HepG2 (cell line): ENCODE results near the gene MVP. TPM values are rescaled to one million over a fixed set of nuclear protein-coding genes. Genes with fewer than 3 reads are reported as not detected.

Experiments
- ATAC-seq: fragments of 200-7000 bp; cut with Tn5 transposase; 3 replicates; pipeline ENCODE4 v1.9.1; 2020; ENCODE audit warnings: mild to moderate bottlenecking, moderate library complexity
- BruUV-seq: library from RNA; stranded (reverse); fragments of 400-500 nt; replicated peaks from 2 replicates; lab custom pipeline; 2021; lab: Mats Ljungman, UMichigan
- CTCF ChIA-PET: fragments of 300-600 bp; formaldehyde crosslinking; extraction: SDS; loops from one replicate; lab custom pipeline; 2021; ENCODE audit warnings: low total read pairs, inconsistent platforms, low intra/inter-chr PET ratio; lab: Yijun Ruan, JAX
- POLR2A ChIA-PET: fragments of 350-600 bp; sonication (Branson Sonifier 250); formaldehyde crosslinking; loops from one replicate; lab custom pipeline; 2020; ENCODE audit warnings: antibody characterized with exemption, inconsistent platforms; lab: Yijun Ruan, JAX
- DNase-seq: peaks from one replicate; pipeline ENCODE4 v3.0.0-alpha.2; 2015; ENCODE audit warnings: low spot score
- FAIRE-seq: peaks from 3 replicates; lab custom pipeline; 2011; peaks lifted over from hg19 to GRCh38; lab: Jason Lieb, UNC
- H2AFZ ChIP-seq: one replicate; pipeline ENCODE4 v1.6.1; 2011; ENCODE audit warnings: low read length, inconsistent platforms
- H3K27ac ChIP-seq: fragments of 300-600 bp; 3 replicates; pipeline ENCODE4 v1.8.0; 2011; ENCODE audit warnings: mixed run types, mild to moderate bottlenecking, mixed read lengths, low read length, inconsistent platforms; ENCODE audit not compliant: insufficient read depth; ENCODE audit errors: extremely low read length
- H3K27me3 ChIP-seq, 2 experiments: fragments of 200-600 bp in 1 of 2; 2 replicates in 1 of 2; 3 replicates in 1 of 2; pipeline versions ENCODE4 v1.6.0 to v1.8.0; 2011; ENCODE audit warnings: low read length in 2 of 2, mild to moderate bottlenecking in 2 of 2, moderate library complexity in 2 of 2, inconsistent platforms in 1 of 2; ENCODE audit not compliant: insufficient read depth in 2 of 2, control insufficient read depth in 1 of 2
- H3K36me3 ChIP-seq, 2 experiments: fragments of 200-600 bp in 1 of 2; replicated peaks in 1 of 2; 2 replicates in 1 of 2; 3 replicates in 1 of 2; pipeline versions ENCODE4 v1.5.1 to v1.8.0; 2011; ENCODE audit warnings: low read length in 2 of 2, inconsistent platforms in 1 of 2; ENCODE audit not compliant: insufficient read depth in 2 of 2, control insufficient read depth in 1 of 2
- H3K4me1 ChIP-seq: 2 replicates; pipeline ENCODE4 v1.5.1; 2012; ENCODE audit warnings: low read length, inconsistent platforms; ENCODE audit not compliant: insufficient read depth
- H3K4me2 ChIP-seq: 2 replicates; pipeline ENCODE4 v1.6.0; 2011; ENCODE audit warnings: low read depth, low read length, inconsistent platforms
- H3K4me3 ChIP-seq, 3 experiments: fragments of 200-600 bp in 1 of 3; sonication (generic), shearing (Covaris generic) in 1 of 3; replicated peaks in 1 of 3; 2 replicates each; pipeline ENCODE4 v1.5.1; 2011 to 2016; ENCODE audit warnings: low read length in 3 of 3, inconsistent platforms in 2 of 3, low read depth in 2 of 3, mild to moderate bottlenecking in 2 of 3, control low read depth in 1 of 3, mixed read lengths in 1 of 3; ENCODE audit not compliant: insufficient read depth in 1 of 3
- H3K79me2 ChIP-seq: one replicate; pipeline ENCODE4 v1.6.1; 2011; ENCODE audit warnings: low read length, inconsistent platforms; ENCODE audit not compliant: insufficient read depth
- H3K9ac ChIP-seq: 2 replicates; pipeline ENCODE4 v1.6.0; 2011; ENCODE audit warnings: mild to moderate bottlenecking, low read depth, low read length, inconsistent platforms; ENCODE audit not compliant: insufficient read depth
- H3K9me3 ChIP-seq: 2 replicates; pipeline ENCODE4 v1.5.1; 2012; ENCODE audit warnings: mild to moderate bottlenecking, low read length
- H4K20me1 ChIP-seq: 2 replicates; pipeline ENCODE4 v1.6.0; 2011; ENCODE audit warnings: inconsistent platforms, mild to moderate bottlenecking, low read length, moderate library complexity; ENCODE audit not compliant: insufficient read depth
- ZNF263 ChIP-seq: sonication (generic); formaldehyde crosslinking; IDR thresholded peaks from 2 replicates; pipeline ENCODE4 v1.4.0; 2020; ENCODE audit warnings: missing genetic modification reagents
- WGBS: methylation state at CpG from one replicate; pipeline ENCODE4 v1.1.6; 2017; ENCODE audit warnings: low lambda C conversion rate; 5-methylcytosine and 5-hydroxymethylcytosine counted together
- in situ Hi-C: cut with HindIII; loops from 2 replicates; pipeline ENCODE4 v1.10.0; 2017; ENCODE audit warnings: low pct_unique_long_range_greater_than_20kb; ENCODE audit not compliant: extremely low pct_ligation_motif_present
- intact Hi-C: fragments of 100-400 bp; cut with micrococcal nuclease; formaldehyde crosslinking; loops from one replicate; pipeline ENCODE4 v1.10.0; 2022; ENCODE audit not compliant: unreplicated experiment
- polyA plus RNA-seq, 8 experiments: library from polyadenylated mRNA; depleted of rRNA in 3 of 8; stranded (reverse) in 7 of 8; unstranded in 1 of 8; fragments of >200 nt; fragmentation: Illumina TruSeq in 4 of 8; extraction: Trizol in 4 of 8; gene quantifications; 2 replicates each; pipeline versions ENCODE4 v1.2.1 to v1.2.3, GENCODE V29; 2011 to 2016; ENCODE audit warnings: low read depth in 4 of 8, missing spikeins in 1 of 8, mixed read lengths in 1 of 8; ENCODE audit not compliant: insufficient read depth in 1 of 8
- total RNA-seq, 5 experiments: library from RNA; depleted of rRNA; stranded (reverse); fragments of >200 nt; fragmentation: Illumina TruSeq; extraction: Trizol; gene quantifications; 2 replicates each; pipeline ENCODE4 v1.2.3, GENCODE V29; 2016; ENCODE audit warnings: low read depth in 1 of 5
- TF ChIP-seq, protein P1 (sequence below), 2 experiments: fragments of 450-650 bp in 1 of 2; sonication (generic) in 1 of 2; formaldehyde crosslinking in 1 of 2; IDR thresholded peaks; 2 replicates each; pipeline versions ENCODE4 v1.6.1 to v1.8.0; 2016 to 2022; ENCODE audit warnings: antibody characterized with exemption in 1 of 2, mild to moderate bottlenecking in 1 of 2, missing genetic modification reagents in 1 of 2

The MVP gene
- total and polyA plus RNA-seq, 2 of the 13 experiments (the other 11 are each of a cell fraction or from before 2014, with no cell fraction given) = 22.9 to 43.5 TPM

DNA sequence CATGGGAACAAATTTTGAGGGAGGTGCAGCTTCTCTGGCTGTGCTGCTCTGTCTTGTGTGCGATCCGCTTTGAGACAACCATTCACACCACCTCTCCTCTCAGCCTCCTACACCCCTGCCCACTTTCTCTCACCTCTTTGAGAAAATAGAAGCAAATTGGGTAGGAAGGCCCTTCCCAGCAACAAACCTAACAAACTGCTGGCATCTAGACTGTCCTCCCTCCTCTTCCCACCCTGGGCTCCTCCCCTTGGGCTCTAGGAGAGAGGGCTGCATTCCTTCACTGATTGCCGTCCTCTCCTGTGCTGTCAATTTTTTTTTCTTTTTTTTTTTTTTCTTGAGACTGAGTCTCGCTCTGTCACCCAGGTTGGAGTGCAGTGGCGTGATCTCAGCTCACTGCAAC, 29.2 kb downstream of the MVP start:
- TF ChIP-seq, protein P1, sequence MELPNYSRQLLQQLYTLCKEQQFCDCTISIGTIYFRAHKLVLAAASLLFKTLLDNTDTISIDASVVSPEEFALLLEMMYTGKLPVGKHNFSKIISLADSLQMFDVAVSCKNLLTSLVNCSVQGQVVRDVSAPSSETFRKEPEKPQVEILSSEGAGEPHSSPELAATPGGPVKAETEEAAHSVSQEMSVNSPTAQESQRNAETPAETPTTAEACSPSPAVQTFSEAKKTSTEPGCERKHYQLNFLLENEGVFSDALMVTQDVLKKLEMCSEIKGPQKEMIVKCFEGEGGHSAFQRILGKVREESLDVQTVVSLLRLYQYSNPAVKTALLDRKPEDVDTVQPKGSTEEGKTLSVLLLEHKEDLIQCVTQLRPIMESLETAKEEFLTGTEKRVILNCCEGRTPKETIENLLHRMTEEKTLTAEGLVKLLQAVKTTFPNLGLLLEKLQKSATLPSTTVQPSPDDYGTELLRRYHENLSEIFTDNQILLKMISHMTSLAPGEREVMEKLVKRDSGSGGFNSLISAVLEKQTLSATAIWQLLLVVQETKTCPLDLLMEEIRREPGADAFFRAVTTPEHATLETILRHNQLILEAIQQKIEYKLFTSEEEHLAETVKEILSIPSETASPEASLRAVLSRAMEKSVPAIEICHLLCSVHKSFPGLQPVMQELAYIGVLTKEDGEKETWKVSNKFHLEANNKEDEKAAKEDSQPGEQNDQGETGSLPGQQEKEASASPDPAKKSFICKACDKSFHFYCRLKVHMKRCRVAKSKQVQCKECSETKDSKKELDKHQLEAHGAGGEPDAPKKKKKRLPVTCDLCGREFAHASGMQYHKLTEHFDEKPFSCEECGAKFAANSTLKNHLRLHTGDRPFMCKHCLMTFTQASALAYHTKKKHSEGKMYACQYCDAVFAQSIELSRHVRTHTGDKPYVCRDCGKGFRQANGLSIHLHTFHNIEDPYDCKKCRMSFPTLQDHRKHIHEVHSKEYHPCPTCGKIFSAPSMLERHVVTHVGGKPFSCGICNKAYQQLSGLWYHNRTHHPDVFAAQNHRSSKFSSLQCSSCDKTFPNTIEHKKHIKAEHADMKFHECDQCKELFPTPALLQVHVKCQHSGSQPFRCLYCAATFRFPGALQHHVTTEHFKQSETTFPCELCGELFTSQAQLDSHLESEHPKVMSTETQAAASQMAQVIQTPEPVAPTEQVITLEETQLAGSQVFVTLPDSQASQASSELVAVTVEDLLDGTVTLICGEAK (IDR thresholded peaks at IDR 0.05) = no peak
- TF ChIP-seq, protein P1 (CRISPR knock-in tag; IDR thresholded peaks at IDR 0.05) = no peak
- TF ChIP-seq ZNF263 (CRISPR knock-in tag) = 0 out of 2 replicates have a peak, but pooled peaks have one; percentile 49
- no peaks in the 10 kb centered on the region for H3K79me2 ChIP-seq
- no peak overlapping the region for H3K9ac ChIP-seq
- FAIRE-seq (no peak), ATAC-seq (peak; percentile 4; the same call in 1 of the 3 replicates), DNase-seq (no peak)
- WGBS = 78% methylated on average over 5 of the region's 5 CpGs
- H3K4me3 ChIP-seq = no peak overlapping the region
- no TSS peak for BruUV-seq
- no peaks in the 10 kb centered on the region for H3K27me3 ChIP-seq
- CTCF ChIA-PET = no interaction called here
- no peaks in the 10 kb centered on the region for H3K9me3 ChIP-seq
- POLR2A ChIA-PET = interaction anchor here (0.6 to 5.0 kb wide), 10 partner anchors 15 to 149 kb away, joined by 3 to 37 read pairs (median 10); partner anchors contain the start of genes CDIPT, MAZ, MVP and PAGR1
- in situ Hi-C loops = no loop called here
- no peak overlapping the region for H3K4me2 ChIP-seq
- peaks cover 3% of the 10 kb centered on the region in 2 experiments; a peak in 1 of 5 replicates for H3K36me3 ChIP-seq
- no peaks in the 10 kb centered on the region for H3K4me1 ChIP-seq
- no peak overlapping the region for H2AFZ ChIP-seq
- intact Hi-C loops = loop anchor here (2.0 kb wide), 1 partner anchor 149 kb away; no protein-coding TSS in a partner anchor
- H3K27ac ChIP-seq = no peak overlapping the region
- H4K20me1 ChIP-seq = no peaks in the 10 kb centered on the region
